DOHH2 (cell line): ENCODE measurements around the gene BCO2.

Experiments used
- H3F3A ChIP-seq: fragments of 200-600 bp; sonication (generic), shearing (Covaris generic); 2 replicates; pipeline ENCODE4 v1.6.0; 2016; ENCODE audit warnings: antibody characterized with exemption, mild to moderate bottlenecking; ENCODE audit not compliant: control insufficient read depth, insufficient read depth
- H3K27ac ChIP-seq: fragments of 200-600 bp; sonication (generic); 2 replicates; pipeline ENCODE4 v1.5.1; 2014; ENCODE audit warnings: low read depth, mild to moderate bottlenecking, low read length, moderate library complexity
- H3K27me3 ChIP-seq: fragments of 200-600 bp; sonication (generic); 2 replicates; pipeline ENCODE4 v1.6.1; 2014; ENCODE audit warnings: mild to moderate bottlenecking, low read length, mixed read lengths; ENCODE audit not compliant: control insufficient read depth
- H3K36me3 ChIP-seq: fragments of 200-600 bp; sonication (generic); 2 replicates; pipeline ENCODE4 v1.6.1; 2014; ENCODE audit warnings: mild to moderate bottlenecking, low read length, moderate library complexity, mixed read lengths; ENCODE audit not compliant: control insufficient read depth
- H3K4me1 ChIP-seq: fragments of 200-600 bp; sonication (generic); 2 replicates; pipeline ENCODE4 v1.6.1; 2014; ENCODE audit warnings: mild to moderate bottlenecking, low read length, mixed read lengths; ENCODE audit not compliant: control insufficient read depth
- H3K4me2 ChIP-seq: fragments of 200-600 bp; sonication (generic); 2 replicates; pipeline ENCODE4 v1.6.0; 2014; ENCODE audit warnings: mild to moderate bottlenecking, low read length, moderate library complexity
- H3K4me3 ChIP-seq: fragments of 200-600 bp; sonication (generic); 2 replicates; pipeline ENCODE4 v1.5.1; 2014; ENCODE audit warnings: mild to moderate bottlenecking, low read length, mixed read lengths
- H3K79me2 ChIP-seq: fragments of 200-600 bp; sonication (generic); 2 replicates; pipeline ENCODE4 v1.6.1; 2014; ENCODE audit warnings: mild to moderate bottlenecking, low read length, mixed read lengths; ENCODE audit not compliant: control insufficient read depth
- H3K9me2 ChIP-seq: fragments of 200-600 bp; sonication (generic); replicated peaks from 2 replicates; pipeline ENCODE4 v1.6.1; 2014; ENCODE audit warnings: mild to moderate bottlenecking, low read length, mixed read lengths; ENCODE audit not compliant: control insufficient read depth
- H3K9me3 ChIP-seq: fragments of 200-600 bp; sonication (generic); 2 replicates; pipeline ENCODE4 v1.6.1; 2014; ENCODE audit warnings: antibody characterized with exemption, low read length, mixed read lengths; ENCODE audit not compliant: control insufficient read depth, insufficient read depth
- H4K20me1 ChIP-seq: fragments of 200-600 bp; sonication (generic); 2 replicates; pipeline ENCODE4 v1.6.0; 2014; ENCODE audit warnings: low read depth, mild to moderate bottlenecking, antibody characterized with exemption, low read length, moderate library complexity; ENCODE audit not compliant: control insufficient read depth, insufficient read depth
- EZH2phosphoT487 ChIP-seq: fragments of 200-600 bp; sonication (generic); IDR thresholded peaks from 2 replicates; pipeline ENCODE4 v1.6.1; 2017; ENCODE audit warnings: borderline replicate concordance, mild to moderate bottlenecking, antibody characterized with exemption, low read length, moderate library complexity, mixed read lengths
- TF ChIP-seq, protein P1 (sequence below): fragments of 200-600 bp; sonication (generic); IDR thresholded peaks from one replicate; pipeline ENCODE4 v1.5.1; 2014; ENCODE audit warnings: antibody characterized with exemption, mild to moderate bottlenecking, low read depth, low read length; ENCODE audit not compliant: poor library complexity, severe bottlenecking

Gene BCO2

GRCh38 chr11:112228706-112229105 lies 53.4 kb downstream of the BCO2 start:
- no peak overlapping the region for H3K4me2 ChIP-seq
- H3K79me2 ChIP-seq, result peaks cover 21% of the 10 kb centered on the region
- H3K9me3 ChIP-seq, result no peaks in the 10 kb centered on the region
- no peak for TF ChIP-seq EZH2phosphoT487
- TF ChIP-seq, protein P1, sequence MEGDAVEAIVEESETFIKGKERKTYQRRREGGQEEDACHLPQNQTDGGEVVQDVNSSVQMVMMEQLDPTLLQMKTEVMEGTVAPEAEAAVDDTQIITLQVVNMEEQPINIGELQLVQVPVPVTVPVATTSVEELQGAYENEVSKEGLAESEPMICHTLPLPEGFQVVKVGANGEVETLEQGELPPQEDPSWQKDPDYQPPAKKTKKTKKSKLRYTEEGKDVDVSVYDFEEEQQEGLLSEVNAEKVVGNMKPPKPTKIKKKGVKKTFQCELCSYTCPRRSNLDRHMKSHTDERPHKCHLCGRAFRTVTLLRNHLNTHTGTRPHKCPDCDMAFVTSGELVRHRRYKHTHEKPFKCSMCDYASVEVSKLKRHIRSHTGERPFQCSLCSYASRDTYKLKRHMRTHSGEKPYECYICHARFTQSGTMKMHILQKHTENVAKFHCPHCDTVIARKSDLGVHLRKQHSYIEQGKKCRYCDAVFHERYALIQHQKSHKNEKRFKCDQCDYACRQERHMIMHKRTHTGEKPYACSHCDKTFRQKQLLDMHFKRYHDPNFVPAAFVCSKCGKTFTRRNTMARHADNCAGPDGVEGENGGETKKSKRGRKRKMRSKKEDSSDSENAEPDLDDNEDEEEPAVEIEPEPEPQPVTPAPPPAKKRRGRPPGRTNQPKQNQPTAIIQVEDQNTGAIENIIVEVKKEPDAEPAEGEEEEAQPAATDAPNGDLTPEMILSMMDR, result no peak
- peaks cover 37% of the 10 kb centered on the region for H3K36me3 ChIP-seq
- peaks cover 14% of the 10 kb centered on the region for H3K4me1 ChIP-seq
- H3K9me2 ChIP-seq, result no peaks in the 10 kb centered on the region
- no peak overlapping the region for H3K4me3 ChIP-seq
- no peaks in the 10 kb centered on the region for H4K20me1 ChIP-seq
- H3K27me3 ChIP-seq, result no peaks in the 10 kb centered on the region
- H3F3A ChIP-seq, result peaks cover 3% of the 10 kb centered on the region; the same call in 1 of the 2 replicates
- no peak overlapping the region for H3K27ac ChIP-seq

DNA sequence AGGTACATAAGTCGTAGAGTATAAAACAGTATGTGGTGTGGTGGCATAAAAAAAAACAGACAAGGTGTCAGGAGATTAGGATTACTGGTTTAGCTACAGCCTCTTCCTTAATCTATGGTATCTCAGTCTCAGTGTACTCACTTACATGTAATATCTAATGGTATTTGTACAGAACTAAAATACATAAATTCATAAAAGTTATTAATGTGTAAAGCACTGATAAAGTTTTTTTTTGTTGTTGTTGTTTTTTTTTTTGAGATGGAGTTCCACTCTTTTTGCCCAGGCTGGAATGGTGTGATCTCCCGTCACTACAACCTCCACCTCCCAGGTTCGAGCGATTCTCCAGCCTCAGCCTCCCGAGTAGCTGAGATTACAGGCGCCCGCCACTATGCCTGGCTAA lies 53.8 kb downstream of the BCO2 start:
- TF ChIP-seq, protein P1, result no peak
- TF ChIP-seq EZH2phosphoT487, result no peak
- H3K36me3 ChIP-seq, result peaks cover 37% of the 10 kb centered on the region
- H3K4me2 ChIP-seq, result no peak overlapping the region
- H3K27me3 ChIP-seq, result no peaks in the 10 kb centered on the region
- H3K9me3 ChIP-seq, result no peaks in the 10 kb centered on the region
- peaks cover 6% of the 10 kb centered on the region; the same call in 1 of the 2 replicates for H3F3A ChIP-seq
- H4K20me1 ChIP-seq, result no peaks in the 10 kb centered on the region
- no peaks in the 10 kb centered on the region for H3K9me2 ChIP-seq
- H3K4me3 ChIP-seq, result no peak overlapping the region
- peaks cover 14% of the 10 kb centered on the region for H3K4me1 ChIP-seq
- H3K79me2 ChIP-seq, result peaks cover 21% of the 10 kb centered on the region
- H3K27ac ChIP-seq, result no peak overlapping the region

- Histone ChIP-seq H3F3A (peaks cover 6% of the 10 kb centered on the region; the same call in 1 of the 2 replicates), H3K36me3 (peaks cover 41% of the 10 kb centered on the region), H3K9me3 (no peaks in the 10 kb centered on the region), H3K79me2 (peaks cover 21% of the 10 kb centered on the region), H3K4me1 (peaks cover 14% of the 10 kb centered on the region), H3K27me3 (no peaks in the 10 kb centered on the region), H3K27ac (no peak overlapping the region), H3K4me3 (no peak overlapping the region), H4K20me1 (no peaks in the 10 kb centered on the region), H3K4me2 (no peak overlapping the region), H3K9me2 (no peaks in the 10 kb centered on the region)
- no peak for TF ChIP-seq EZH2phosphoT487
- TF ChIP-seq, protein P1, result no peak
Measured at GRCh38 chr11:112229746-112230433, 54.6 kb downstream of the BCO2 start.
